ENCODE data around the gene IL25.

DNA sequence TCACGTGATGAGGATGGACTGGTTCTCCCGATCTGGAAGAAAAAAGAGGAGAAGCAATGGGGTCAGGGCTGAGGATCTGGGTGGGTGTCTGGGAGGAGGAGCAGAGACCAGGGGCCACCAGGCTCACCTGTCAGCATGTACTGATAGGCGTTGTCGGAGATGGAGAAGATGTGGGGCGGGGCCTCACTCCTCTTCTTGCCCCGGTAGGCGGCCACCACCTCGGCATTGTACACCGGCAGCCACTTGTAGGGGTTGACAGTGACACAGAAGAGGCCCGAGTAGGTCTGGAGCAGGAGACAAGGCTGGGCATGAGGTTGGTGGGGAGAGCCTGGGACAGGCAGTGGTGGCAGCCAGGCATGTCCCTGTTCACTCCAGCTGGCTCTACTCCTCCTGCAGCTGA is 32.5 kb downstream of the IL25 start:
- TF ChIP-seq, protein P1, sequence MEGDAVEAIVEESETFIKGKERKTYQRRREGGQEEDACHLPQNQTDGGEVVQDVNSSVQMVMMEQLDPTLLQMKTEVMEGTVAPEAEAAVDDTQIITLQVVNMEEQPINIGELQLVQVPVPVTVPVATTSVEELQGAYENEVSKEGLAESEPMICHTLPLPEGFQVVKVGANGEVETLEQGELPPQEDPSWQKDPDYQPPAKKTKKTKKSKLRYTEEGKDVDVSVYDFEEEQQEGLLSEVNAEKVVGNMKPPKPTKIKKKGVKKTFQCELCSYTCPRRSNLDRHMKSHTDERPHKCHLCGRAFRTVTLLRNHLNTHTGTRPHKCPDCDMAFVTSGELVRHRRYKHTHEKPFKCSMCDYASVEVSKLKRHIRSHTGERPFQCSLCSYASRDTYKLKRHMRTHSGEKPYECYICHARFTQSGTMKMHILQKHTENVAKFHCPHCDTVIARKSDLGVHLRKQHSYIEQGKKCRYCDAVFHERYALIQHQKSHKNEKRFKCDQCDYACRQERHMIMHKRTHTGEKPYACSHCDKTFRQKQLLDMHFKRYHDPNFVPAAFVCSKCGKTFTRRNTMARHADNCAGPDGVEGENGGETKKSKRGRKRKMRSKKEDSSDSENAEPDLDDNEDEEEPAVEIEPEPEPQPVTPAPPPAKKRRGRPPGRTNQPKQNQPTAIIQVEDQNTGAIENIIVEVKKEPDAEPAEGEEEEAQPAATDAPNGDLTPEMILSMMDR (conservative IDR thresholded peaks at IDR 0.05) = no peak
- TF ChIP-seq EZH2 (IDR thresholded peaks at IDR 0.05; ENCODE audit: low read depth) = no peak
